ENCODE results near the gene PSMB5.
"Not testable (repeated sequence)": the region's sequence is repeated elsewhere in the genome, so short reads cannot be mapped to it uniquely, and the experiment has no call there.

PSMB5 gene

GRCh38 chr14:23013054-23013748 is 21.5 kb downstream of the PSMB5 start:
- DNase-seq = no peak

- peak; percentile 72 for DNase-seq
Measured at GRCh38 chr14:23009939-23010726, 24.6 kb downstream of the PSMB5 start, which contains the start of gene C14orf93. Gene C14orf93, minus strand, starts transcription at chr14:23010143. Its CDS starts 11,120 bp downstream, at chr14:22999023.

DNA sequence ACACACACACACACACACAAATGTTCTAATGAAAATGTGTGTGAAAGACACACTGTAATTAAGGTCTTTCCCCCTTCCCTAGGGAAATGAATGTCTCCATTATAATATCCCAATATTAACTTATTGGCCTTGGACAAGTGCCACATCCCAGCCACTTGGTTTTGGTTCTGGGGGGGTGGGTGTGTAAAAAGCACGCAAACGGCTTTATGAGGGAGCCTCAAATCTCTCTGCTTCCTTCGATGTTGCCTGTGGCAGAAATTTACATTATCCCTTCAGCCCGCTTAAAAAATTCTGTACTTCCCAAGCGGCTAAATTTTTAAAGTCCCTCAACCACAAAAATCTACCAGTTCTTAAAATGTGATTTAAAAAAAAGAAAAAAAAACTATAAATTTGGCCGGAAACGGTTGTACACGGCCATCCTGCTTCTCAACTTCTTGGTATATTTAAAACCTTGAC is 25.2 kb downstream of the PSMB5 start:
- DNase-seq = no peak

- DNase-seq = no peak
Measured at GRCh38 chr14:23008831-23009230, 25.9 kb downstream of the PSMB5 start.

DNA sequence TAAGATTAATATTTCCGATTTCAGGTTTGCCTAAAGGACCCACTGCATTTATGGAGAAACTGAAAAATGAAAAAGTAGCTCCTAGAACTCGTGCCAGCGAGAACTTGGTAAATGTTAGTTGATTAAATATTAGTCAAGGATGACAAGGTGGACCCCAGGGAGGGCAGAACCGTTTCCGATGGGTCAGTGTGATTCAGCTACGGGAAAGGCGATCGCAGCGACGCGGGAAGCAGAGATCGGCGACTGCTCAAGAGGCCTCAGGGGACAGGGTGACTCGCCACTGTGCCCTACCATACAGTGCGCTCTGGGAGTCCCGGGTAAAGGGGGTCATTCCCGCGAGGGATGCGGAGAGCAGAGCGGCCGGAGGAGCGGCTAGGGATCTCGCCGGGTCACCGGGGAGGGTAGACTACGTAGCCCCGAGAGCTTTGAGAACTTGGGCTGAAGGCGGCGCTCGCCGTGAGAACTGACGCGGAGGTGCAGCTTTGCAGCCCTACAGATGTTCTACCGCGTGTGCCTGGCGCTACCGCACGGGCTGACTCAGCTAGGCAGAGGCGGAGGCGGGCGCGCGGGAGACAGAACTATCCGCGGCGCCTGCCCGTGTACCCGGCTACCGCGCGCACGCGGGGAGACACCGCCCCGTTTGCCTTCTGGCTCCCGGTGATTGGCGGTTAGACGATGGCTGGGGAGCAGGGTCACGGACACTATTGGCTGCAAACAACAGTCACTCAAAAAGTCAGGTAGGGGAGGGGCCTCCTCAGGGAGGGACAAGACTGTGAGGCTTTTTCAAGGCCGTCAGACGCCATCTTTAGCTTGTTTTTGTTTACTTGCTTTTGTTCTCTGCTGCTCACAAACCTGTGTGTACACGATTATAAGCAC is 27.9 kb downstream of the PSMB5 start:
- peak; percentile 92 for DNase-seq

DNA sequence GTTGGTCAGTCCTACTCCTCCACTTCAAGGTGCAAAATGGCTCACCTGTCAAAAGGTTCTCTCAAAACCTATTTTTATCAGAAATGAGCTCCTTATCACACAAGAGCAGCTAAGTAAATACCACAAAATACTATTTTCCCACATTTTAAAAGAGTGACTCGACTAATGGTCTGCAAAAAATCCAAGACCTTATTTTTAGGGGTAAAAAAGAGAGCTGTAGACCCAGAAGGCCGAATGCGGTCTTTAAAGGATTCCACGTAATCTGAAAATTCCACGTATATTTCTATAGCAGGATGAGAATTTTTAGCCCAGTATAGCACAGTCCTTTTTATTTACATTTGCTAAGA is 28.5 kb downstream of the PSMB5 start:
- no peak for DNase-seq

- DNase-seq = no peak
Measured at GRCh38 chr14:23005451-23006187, 29.1 kb downstream of the PSMB5 start.

GRCh38 chr14:23004274-23004673 is 30.4 kb downstream of the PSMB5 start:
- DNase-seq = not testable (repeated sequence)

- no peak for DNase-seq
Measured at GRCh38 chr14:23002592-23002991, 32.1 kb downstream of the PSMB5 start.

GRCh38 chr14:23000860-23001259 is 33.8 kb downstream of the PSMB5 start:
- no peak for DNase-seq

GRCh38 chr14:22998329-22999012 is 36.2 kb downstream of the PSMB5 start:
- DNase-seq = no peak

- DNase-seq = no peak
Measured at GRCh38 chr14:22997676-22998323, 36.9 kb downstream of the PSMB5 start.

DNA sequence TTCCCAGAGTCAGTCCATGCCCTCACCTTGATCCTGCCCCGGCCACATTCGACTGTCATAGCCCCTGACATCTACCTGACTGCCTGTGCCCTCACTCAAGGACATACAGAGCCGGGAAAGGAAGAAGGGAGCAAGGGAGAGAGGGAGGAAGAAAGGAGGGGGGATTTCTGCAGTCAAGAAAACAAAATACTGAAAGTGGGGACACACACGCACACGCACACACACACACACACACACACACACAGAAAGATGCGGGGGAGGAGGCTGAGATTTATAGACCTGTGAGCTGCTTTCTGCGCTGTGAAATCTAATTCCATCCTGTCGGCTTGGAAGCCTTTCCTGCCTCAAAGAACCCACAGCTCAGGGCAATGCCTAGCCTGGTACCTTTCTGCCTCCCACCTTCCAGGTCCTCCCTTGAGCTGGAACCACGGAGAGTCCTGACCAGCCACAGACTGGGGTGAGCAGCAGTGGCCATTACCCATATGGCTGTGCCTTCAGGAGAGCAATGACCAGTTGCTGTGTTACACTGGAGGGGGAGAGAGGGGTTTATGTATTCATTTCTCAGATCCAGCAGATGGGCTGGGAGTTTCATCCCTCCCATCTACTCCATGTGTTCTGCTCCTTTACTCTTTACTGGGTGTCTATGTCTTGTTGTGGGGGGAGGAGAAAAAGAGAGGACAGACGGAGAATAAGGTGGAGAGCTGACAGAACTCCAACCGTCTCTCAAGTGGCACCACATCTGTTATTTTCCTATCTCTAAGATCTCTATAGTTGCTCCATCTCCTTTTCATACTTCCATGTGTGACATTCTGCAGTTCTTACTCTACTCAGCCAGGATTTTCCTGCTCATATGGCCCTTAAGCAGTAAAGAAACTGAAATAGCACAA is 37.7 kb downstream of the PSMB5 start:
- no peak for DNase-seq

DNA sequence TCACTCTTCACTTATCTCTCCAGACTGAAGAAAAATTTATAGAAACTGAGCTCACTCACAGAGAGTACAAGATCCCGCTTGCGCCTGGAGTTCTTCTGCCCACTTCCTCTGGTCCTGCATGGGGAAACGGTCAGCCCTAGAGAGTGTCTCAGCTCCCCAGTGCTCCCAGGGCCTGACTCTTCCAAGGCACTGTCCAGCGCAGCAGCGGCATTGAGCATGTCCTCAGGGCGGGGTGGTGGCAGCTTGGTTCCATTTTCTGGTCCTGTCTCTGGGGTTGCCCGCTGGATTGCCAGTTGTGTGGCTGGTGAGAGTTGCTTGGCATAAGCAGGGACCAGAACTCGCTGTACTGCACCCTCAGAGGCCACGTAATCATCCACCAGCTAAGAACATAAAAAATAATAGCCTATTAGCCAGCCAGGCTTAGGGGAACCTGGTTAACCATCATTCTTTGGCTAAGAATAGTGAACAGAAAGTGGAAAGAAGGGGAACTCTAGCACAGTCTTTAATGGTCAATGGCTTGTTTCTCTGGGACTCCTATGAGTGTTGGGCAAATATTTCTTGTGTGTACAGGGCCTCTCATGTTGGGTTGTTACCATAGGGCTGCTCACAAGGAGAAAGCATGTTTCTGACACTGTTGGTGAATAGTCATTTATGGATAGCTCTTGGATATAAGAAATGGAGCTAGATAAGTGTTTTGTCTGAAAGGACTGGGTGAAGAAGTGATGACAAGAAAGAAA is 38.6 kb downstream of the PSMB5 start:
- no peak for DNase-seq

DNA sequence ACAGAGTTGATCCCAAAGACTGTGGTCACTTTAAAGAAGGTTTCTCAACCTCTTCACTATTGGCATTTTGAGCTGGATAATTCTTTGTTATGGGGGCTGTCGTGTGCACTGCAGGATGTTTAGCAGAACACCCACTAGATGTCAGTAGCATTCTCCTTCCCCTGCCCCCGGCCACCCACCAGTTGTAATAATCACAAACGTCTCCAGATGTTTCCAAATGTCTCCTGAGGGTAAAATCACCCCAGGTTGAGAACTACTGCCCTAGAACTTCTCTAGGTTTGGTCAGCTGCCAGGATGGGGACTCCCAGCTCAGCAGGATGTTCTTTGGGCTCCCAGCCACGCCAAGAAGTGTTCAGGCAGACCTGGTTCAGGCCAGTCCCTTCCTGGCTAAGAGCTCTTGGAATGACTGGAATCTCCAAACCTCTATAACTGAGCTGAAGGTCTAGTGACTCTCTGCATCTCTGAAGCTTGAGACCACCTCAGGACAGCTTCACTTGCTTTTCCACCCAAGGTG is 39.9 kb downstream of the PSMB5 start:
- DNase-seq = no peak

GRCh38 chr14:22993517-22993916 is 41.2 kb downstream of the PSMB5 start:
- DNase-seq = no peak

- no peak for DNase-seq
Measured at GRCh38 chr14:22991852-22992251, 42.8 kb downstream of the PSMB5 start.

GRCh38 chr14:22987291-22987690 is 47.4 kb downstream of the PSMB5 start:
- no peak for DNase-seq

DNA sequence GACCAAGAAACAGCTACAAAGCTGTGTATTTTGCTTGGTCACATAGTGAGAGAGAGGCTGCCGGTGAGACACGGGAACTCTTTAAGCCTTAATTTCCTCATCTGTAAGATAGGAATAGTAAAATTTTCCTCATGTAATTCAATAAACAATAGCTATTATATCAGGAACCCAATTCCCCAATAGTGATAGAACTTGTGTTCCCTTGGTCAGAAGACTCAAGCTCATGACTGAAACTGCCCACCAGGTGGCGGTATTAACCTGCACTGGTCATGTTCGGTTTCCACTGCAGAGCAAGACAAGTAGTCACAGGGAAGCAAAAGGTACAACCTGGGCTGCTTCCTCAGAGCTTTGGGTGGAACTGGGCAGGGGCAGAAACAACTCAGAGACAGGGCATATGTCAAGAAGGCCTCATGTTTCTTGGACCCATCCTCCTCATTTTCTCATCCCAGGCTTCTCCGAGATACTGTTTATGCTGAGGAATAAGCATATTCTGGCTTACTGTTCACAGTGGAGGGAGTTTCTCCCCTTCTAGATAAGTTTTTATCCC is 48.1 kb downstream of the PSMB5 start:
- peak; percentile 88 for DNase-seq

Measured in T-helper 9 cell (primary cell).